Measurements from ENCODE around the gene TAC1.

- TF ChIP-seq, protein P1, sequence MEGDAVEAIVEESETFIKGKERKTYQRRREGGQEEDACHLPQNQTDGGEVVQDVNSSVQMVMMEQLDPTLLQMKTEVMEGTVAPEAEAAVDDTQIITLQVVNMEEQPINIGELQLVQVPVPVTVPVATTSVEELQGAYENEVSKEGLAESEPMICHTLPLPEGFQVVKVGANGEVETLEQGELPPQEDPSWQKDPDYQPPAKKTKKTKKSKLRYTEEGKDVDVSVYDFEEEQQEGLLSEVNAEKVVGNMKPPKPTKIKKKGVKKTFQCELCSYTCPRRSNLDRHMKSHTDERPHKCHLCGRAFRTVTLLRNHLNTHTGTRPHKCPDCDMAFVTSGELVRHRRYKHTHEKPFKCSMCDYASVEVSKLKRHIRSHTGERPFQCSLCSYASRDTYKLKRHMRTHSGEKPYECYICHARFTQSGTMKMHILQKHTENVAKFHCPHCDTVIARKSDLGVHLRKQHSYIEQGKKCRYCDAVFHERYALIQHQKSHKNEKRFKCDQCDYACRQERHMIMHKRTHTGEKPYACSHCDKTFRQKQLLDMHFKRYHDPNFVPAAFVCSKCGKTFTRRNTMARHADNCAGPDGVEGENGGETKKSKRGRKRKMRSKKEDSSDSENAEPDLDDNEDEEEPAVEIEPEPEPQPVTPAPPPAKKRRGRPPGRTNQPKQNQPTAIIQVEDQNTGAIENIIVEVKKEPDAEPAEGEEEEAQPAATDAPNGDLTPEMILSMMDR (IDR thresholded peaks at IDR 0.05; ENCODE audit: insufficient read depth, low read length, poor library complexity, severe bottlenecking), result no peak
- TF ChIP-seq EZH2phosphoT487 (conservative IDR thresholded peaks at IDR 0.05; ENCODE audit: low read length), result no peak
Observed at GRCh38 chr7:97771576-97771975, 39.7 kb downstream of the TAC1 start.

Data from SU-DHL-6 (cell line).